Neural cell (in vitro differentiated cells): ENCODE data around the gene DST. TPM values are rescaled to one million over a fixed set of nuclear protein-coding genes. Genes with fewer than 3 reads are reported as not detected.

Source experiments
- H2AFZ ChIP-seq: fragments of 200-600, 300-800 bp; sonication (generic), shearing (Covaris generic); 2 replicates; pipeline ENCODE4 v1.6.0; 2014; ENCODE audit warnings: low read depth, mild to moderate bottlenecking, antibody characterized with exemption, low read length, moderate library complexity
- H3F3A ChIP-seq: fragments of 200-600 bp; shearing (Covaris generic); 2 replicates; pipeline ENCODE4 v1.6.1; 2016; ENCODE audit warnings: mild to moderate bottlenecking, moderate library complexity, mixed read lengths, antibody characterized with exemption, low read length; ENCODE audit not compliant: insufficient read depth, poor library complexity, severe bottlenecking
- H3K27ac ChIP-seq: fragments of 200-600, 300-800 bp; sonication (generic), shearing (Covaris generic); 2 replicates; pipeline ENCODE4 v1.5.1; 2014; ENCODE audit warnings: mild to moderate bottlenecking, low read length, moderate library complexity
- H3K27me3 ChIP-seq: fragments of 300-800, 200-600 bp; sonication (generic), shearing (Covaris generic); 2 replicates; pipeline ENCODE4 v1.6.0; 2014; ENCODE audit warnings: mild to moderate bottlenecking, low read depth, low read length, moderate library complexity; ENCODE audit not compliant: insufficient read depth
- H3K36me3 ChIP-seq: fragments of 300-800, 200-600 bp; sonication (generic), shearing (Covaris generic); 2 replicates; pipeline ENCODE4 v1.5.1; 2014; ENCODE audit warnings: mild to moderate bottlenecking, antibody characterized with exemption, low read length, moderate library complexity; ENCODE audit not compliant: insufficient read depth
- H3K4me2 ChIP-seq: fragments of 300-800, 200-600 bp; sonication (generic), shearing (Covaris generic); 2 replicates; pipeline ENCODE4 v1.6.0; 2014; ENCODE audit warnings: mild to moderate bottlenecking, low read length
- H3K4me3 ChIP-seq: fragments of 300-800, 200-600 bp; sonication (generic), shearing (Covaris generic); 2 replicates; pipeline ENCODE4 v1.5.1; 2014; ENCODE audit warnings: mild to moderate bottlenecking, low read length, moderate library complexity
- H3K79me2 ChIP-seq: fragments of 200-600 bp; shearing (Covaris generic); replicated peaks from 2 replicates; pipeline ENCODE4 v1.6.0; 2014; ENCODE audit warnings: mild to moderate bottlenecking, low read length, moderate library complexity; ENCODE audit not compliant: insufficient read depth
- H3K9ac ChIP-seq: fragments of 300-800, 200-600 bp; sonication (generic), shearing (Covaris generic); 2 replicates; pipeline ENCODE4 v1.6.1; 2016; ENCODE audit warnings: mild to moderate bottlenecking, low read length, mixed read lengths
- H3K9me2 ChIP-seq: fragments of 200-600 bp; shearing (Covaris generic); 2 replicates; pipeline ENCODE4 v1.6.1; 2016; ENCODE audit warnings: mild to moderate bottlenecking, low read length, mixed read lengths; ENCODE audit not compliant: insufficient read depth
- H3K9me3 ChIP-seq: fragments of 200-600, 300-800 bp; sonication (generic), shearing (Covaris generic); 2 replicates; pipeline ENCODE4 v1.6.1; 2016; ENCODE audit warnings: mild to moderate bottlenecking, mixed run types, low read length, moderate library complexity, mixed read lengths
- H4K20me1 ChIP-seq: fragments of 200-600 bp; shearing (Covaris generic); 2 replicates; pipeline ENCODE4 v1.6.1; 2016; ENCODE audit warnings: mild to moderate bottlenecking, mixed run types; ENCODE audit not compliant: insufficient read depth
- EP300 ChIP-seq: fragments of 450-650 bp; conservative IDR thresholded peaks from 2 replicates; pipeline ENCODE4 v1.6.1; 2014; ENCODE audit warnings: antibody characterized with exemption, mild to moderate bottlenecking, moderate library complexity; ENCODE audit not compliant: poor library complexity, severe bottlenecking
- EZH2 ChIP-seq: fragments of 200-600, 300-800 bp; shearing (Covaris generic), sonication (generic); IDR thresholded peaks from 2 replicates; pipeline ENCODE4 v1.6.1; 2014; ENCODE audit warnings: antibody characterized with exemption, low read length, borderline replicate concordance, mild to moderate bottlenecking; ENCODE audit not compliant: insufficient read depth, poor library complexity, severe bottlenecking
- MXI1 ChIP-seq: fragments of 450-650 bp; conservative IDR thresholded peaks from 2 replicates; pipeline ENCODE4 v1.6.1; 2014; ENCODE audit warnings: antibody characterized with exemption, mild to moderate bottlenecking; ENCODE audit not compliant: poor library complexity, severe bottlenecking
- POLR2AphosphoS5 ChIP-seq: IDR thresholded peaks from 2 replicates; pipeline ENCODE4 v1.6.1; 2012
- RAD21 ChIP-seq: fragments of 450-650 bp; conservative IDR thresholded peaks from 2 replicates; pipeline ENCODE4 v1.6.1; 2014; ENCODE audit warnings: antibody characterized with exemption, mild to moderate bottlenecking, moderate library complexity
- SMC3 ChIP-seq: fragments of 450-650 bp; conservative IDR thresholded peaks from 2 replicates; pipeline ENCODE4 v1.6.1; 2014; ENCODE audit warnings: antibody characterized with exemption, mild to moderate bottlenecking, moderate library complexity; ENCODE audit not compliant: poor library complexity
- TAF1 ChIP-seq: IDR thresholded peaks from 2 replicates; pipeline ENCODE4 v1.6.1; 2012; ENCODE audit warnings: low read depth
- polyA plus RNA-seq: library from polyadenylated mRNA; depleted of rRNA; stranded (reverse); fragments of >200 nt; gene quantifications from 2 replicates; pipeline ENCODE4 v1.2.3, GENCODE V29; 2014
- TF ChIP-seq, protein P1 (sequence below): IDR thresholded peaks from 2 replicates; pipeline ENCODE4 v1.6.1; 2012; ENCODE audit warnings: borderline replicate concordance
- TF ChIP-seq, protein P2 (sequence below): fragments of 450-650 bp; IDR thresholded peaks from 2 replicates; pipeline ENCODE4 v1.5.1; 2014; ENCODE audit warnings: antibody characterized with exemption, mild to moderate bottlenecking, moderate library complexity; ENCODE audit not compliant: poor library complexity, severe bottlenecking

DST gene
- polyA plus RNA-seq, 1 donor from 2014 or later: 118 TPM

GRCh38 chr6:56537223-56537770 is 105.4 kb downstream of the DST start:
- Histone ChIP-seq H3K36me3 (no peaks in the 10 kb centered on the region), H3K9me3 (no peaks in the 10 kb centered on the region), H2AFZ (no peak overlapping the region), H4K20me1 (no peaks in the 10 kb centered on the region), H3K27me3 (no peaks in the 10 kb centered on the region), H3K79me2 (peaks cover 12% of the 10 kb centered on the region), H3K27ac (no peak overlapping the region), H3F3A (peaks cover 3% of the 10 kb centered on the region), H3K4me2 (no peak overlapping the region), H3K9me2 (no peaks in the 10 kb centered on the region), H3K4me3 (no peak overlapping the region), H3K9ac (no peak overlapping the region)
- TF ChIP-seq TAF1 (no peak), EZH2 (no peak), SMC3 (no peak), POLR2AphosphoS5 (no peak), RAD21 (no peak), EP300 (no peak), MXI1 (no peak)
- TF ChIP-seq, protein P1, sequence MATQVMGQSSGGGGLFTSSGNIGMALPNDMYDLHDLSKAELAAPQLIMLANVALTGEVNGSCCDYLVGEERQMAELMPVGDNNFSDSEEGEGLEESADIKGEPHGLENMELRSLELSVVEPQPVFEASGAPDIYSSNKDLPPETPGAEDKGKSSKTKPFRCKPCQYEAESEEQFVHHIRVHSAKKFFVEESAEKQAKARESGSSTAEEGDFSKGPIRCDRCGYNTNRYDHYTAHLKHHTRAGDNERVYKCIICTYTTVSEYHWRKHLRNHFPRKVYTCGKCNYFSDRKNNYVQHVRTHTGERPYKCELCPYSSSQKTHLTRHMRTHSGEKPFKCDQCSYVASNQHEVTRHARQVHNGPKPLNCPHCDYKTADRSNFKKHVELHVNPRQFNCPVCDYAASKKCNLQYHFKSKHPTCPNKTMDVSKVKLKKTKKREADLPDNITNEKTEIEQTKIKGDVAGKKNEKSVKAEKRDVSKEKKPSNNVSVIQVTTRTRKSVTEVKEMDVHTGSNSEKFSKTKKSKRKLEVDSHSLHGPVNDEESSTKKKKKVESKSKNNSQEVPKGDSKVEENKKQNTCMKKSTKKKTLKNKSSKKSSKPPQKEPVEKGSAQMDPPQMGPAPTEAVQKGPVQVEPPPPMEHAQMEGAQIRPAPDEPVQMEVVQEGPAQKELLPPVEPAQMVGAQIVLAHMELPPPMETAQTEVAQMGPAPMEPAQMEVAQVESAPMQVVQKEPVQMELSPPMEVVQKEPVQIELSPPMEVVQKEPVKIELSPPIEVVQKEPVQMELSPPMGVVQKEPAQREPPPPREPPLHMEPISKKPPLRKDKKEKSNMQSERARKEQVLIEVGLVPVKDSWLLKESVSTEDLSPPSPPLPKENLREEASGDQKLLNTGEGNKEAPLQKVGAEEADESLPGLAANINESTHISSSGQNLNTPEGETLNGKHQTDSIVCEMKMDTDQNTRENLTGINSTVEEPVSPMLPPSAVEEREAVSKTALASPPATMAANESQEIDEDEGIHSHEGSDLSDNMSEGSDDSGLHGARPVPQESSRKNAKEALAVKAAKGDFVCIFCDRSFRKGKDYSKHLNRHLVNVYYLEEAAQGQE: no peak
- TF ChIP-seq, protein P2, sequence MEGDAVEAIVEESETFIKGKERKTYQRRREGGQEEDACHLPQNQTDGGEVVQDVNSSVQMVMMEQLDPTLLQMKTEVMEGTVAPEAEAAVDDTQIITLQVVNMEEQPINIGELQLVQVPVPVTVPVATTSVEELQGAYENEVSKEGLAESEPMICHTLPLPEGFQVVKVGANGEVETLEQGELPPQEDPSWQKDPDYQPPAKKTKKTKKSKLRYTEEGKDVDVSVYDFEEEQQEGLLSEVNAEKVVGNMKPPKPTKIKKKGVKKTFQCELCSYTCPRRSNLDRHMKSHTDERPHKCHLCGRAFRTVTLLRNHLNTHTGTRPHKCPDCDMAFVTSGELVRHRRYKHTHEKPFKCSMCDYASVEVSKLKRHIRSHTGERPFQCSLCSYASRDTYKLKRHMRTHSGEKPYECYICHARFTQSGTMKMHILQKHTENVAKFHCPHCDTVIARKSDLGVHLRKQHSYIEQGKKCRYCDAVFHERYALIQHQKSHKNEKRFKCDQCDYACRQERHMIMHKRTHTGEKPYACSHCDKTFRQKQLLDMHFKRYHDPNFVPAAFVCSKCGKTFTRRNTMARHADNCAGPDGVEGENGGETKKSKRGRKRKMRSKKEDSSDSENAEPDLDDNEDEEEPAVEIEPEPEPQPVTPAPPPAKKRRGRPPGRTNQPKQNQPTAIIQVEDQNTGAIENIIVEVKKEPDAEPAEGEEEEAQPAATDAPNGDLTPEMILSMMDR: no peak

DNA sequence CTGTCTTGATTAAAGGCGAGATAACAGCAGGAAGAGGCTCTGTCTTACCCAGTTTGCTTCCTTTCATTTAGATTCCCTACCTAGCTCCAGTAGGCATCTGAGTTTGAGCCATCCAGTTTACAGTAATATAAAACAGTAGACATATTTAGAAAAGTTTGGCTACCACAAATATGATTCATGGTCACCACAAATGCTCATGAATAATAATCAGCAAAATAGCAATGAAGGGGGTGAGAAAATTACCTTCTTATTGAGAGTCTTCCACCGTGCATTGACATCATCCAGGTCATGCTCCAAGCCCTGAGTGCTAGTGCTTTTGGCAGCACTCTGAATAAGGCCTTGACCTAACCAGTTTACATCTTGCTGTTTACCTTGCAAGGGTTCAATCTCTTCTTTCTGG is 106.2 kb downstream of the DST start:
- no peak overlapping the region for H3K27ac ChIP-seq

More for the DNA sequence above, 106.2 kb downstream of the DST start:
- Histone ChIP-seq H3K4me2 (no peak overlapping the region), H3F3A (no peaks in the 10 kb centered on the region), H4K20me1 (no peaks in the 10 kb centered on the region), H3K9ac (no peak overlapping the region), H3K9me3 (no peaks in the 10 kb centered on the region), H3K36me3 (no peaks in the 10 kb centered on the region), H3K27me3 (no peaks in the 10 kb centered on the region), H3K79me2 (peaks cover 12% of the 10 kb centered on the region), H3K9me2 (no peaks in the 10 kb centered on the region), H2AFZ (no peak overlapping the region), H3K4me3 (no peak overlapping the region)
- TF ChIP-seq, protein P1: no peak
- TF ChIP-seq EZH2: no peak
- TF ChIP-seq SMC3: no peak
- TF ChIP-seq, protein P2: no peak
- TF ChIP-seq TAF1: no peak
- TF ChIP-seq RAD21: no peak
- no peak for TF ChIP-seq POLR2AphosphoS5
- TF ChIP-seq EP300: no peak
- no peak for TF ChIP-seq MXI1
